ENCODE data around the gene TOP1. TPM values are rescaled to one million over a fixed set of nuclear protein-coding genes. Genes with fewer than 3 reads are reported as not detected.

TOP1 gene
- total RNA-seq, 1 experiment from 2014 or later, result 81.8 TPM

GRCh38 chr20:40997116-40997515 is 31.5 kb upstream of the TOP1 start (continued):
- TF ChIP-seq GABPB1 (CRISPR knock-in tag; IDR thresholded peaks at IDR 0.05) (no peak), SMAD4 (CRISPR knock-in tag; IDR thresholded peaks at IDR 0.05) (no peak), ZNF317 (CRISPR knock-in tag; IDR thresholded peaks at IDR 0.05; ENCODE audit: borderline replicate concordance, low read depth) (no peak), HMGXB4 (CRISPR knock-in tag; IDR thresholded peaks at IDR 0.05) (no peak), CREM (CRISPR knock-in tag; IDR thresholded peaks at IDR 0.05) (no peak)

GRCh38 chr20:40999841-41000240 is 28.8 kb upstream of the TOP1 start:
- no peaks in the 10 kb centered on the region for H3K36me3 Mint-ChIP-seq
- TF ChIP-seq MLX (CRISPR knock-in tag; IDR thresholded peaks at IDR 0.05), result no peak
- TF ChIP-seq ZNF532 (CRISPR knock-in tag; IDR thresholded peaks at IDR 0.05; ENCODE audit: borderline replicate concordance), result no peak
- TF ChIP-seq ZNF671 (CRISPR knock-in tag; IDR thresholded peaks at IDR 0.05), result no peak
- no peak for TF ChIP-seq ATF6 (CRISPR knock-in tag; IDR thresholded peaks at IDR 0.05)
- TF ChIP-seq USF2 (CRISPR knock-in tag; IDR thresholded peaks at IDR 0.05), result no peak
- no peak for TF ChIP-seq E2F1 (CRISPR knock-in tag; IDR thresholded peaks at IDR 0.05)
- no peak for TF ChIP-seq CREM (CRISPR knock-in tag; IDR thresholded peaks at IDR 0.05)
- TF ChIP-seq NFATC4 (CRISPR knock-in tag; IDR thresholded peaks at IDR 0.05), result no peak
- TF ChIP-seq FOXP4 (CRISPR knock-in tag; IDR thresholded peaks at IDR 0.05), result no peak
- no peak for TF ChIP-seq GABPB1 (CRISPR knock-in tag; IDR thresholded peaks at IDR 0.05)
- TF ChIP-seq TCF7 (CRISPR knock-in tag; IDR thresholded peaks at IDR 0.05; ENCODE audit: low read depth), result no peak
- TF ChIP-seq OVOL2 (CRISPR knock-in tag; IDR thresholded peaks at IDR 0.05; ENCODE audit: borderline replicate concordance), result no peak
- no peak for TF ChIP-seq AR (CRISPR knock-in tag; IDR thresholded peaks at IDR 0.05)
- POLR2A ChIA-PET, result no interaction called here
- H3K4me3 Mint-ChIP-seq, result no peak overlapping the region
- no peaks in the 10 kb centered on the region for H3K9me3 Mint-ChIP-seq
- no peak for DNase-seq (ENCODE audit: low spot score)
- H3K27ac Mint-ChIP-seq, result no peak overlapping the region
- CTCF ChIA-PET, result no interaction called here
- peaks cover 25% of the 10 kb centered on the region for H3K4me1 Mint-ChIP-seq
- no peak for ATAC-seq
- no peaks in the 10 kb centered on the region; the same call in 1 of the 2 replicates for H3K27me3 Mint-ChIP-seq (ENCODE audit: low read depth)

All from WTC11 (cell line).